OCI-LY1 (cell line): ENCODE data around the gene ORM2.

Experiments
- H2AFZ ChIP-seq: fragments of 200-600 bp; sonication (generic), shearing (Covaris generic); 2 replicates; pipeline ENCODE4 v1.6.0; 2014; ENCODE audit warnings: antibody characterized with exemption, mild to moderate bottlenecking, low read length
- H3F3A ChIP-seq: fragments of 200-600 bp; sonication (generic), shearing (Covaris generic); 2 replicates; pipeline ENCODE4 v1.6.0; 2014; ENCODE audit warnings: mild to moderate bottlenecking, antibody characterized with exemption, low read length, moderate library complexity; ENCODE audit not compliant: insufficient read depth
- H3K27ac ChIP-seq: fragments of 200-600 bp; sonication (generic); 2 replicates; pipeline ENCODE4 v1.5.1; 2014; ENCODE audit warnings: low read length, mixed run types, mild to moderate bottlenecking, low read depth; ENCODE audit not compliant: poor library complexity, severe bottlenecking
- H3K27me3 ChIP-seq: fragments of 200-600 bp; sonication (generic); 2 replicates; pipeline ENCODE4 v1.6.0; 2014; ENCODE audit warnings: antibody characterized with exemption, mild to moderate bottlenecking, low read length, moderate library complexity; ENCODE audit not compliant: insufficient read depth
- H3K36me3 ChIP-seq: fragments of 200-600 bp; sonication (generic); 2 replicates; pipeline ENCODE4 v1.6.1; 2014; ENCODE audit warnings: mild to moderate bottlenecking, antibody characterized with exemption, low read length, moderate library complexity, mixed read lengths; ENCODE audit not compliant: insufficient read depth
- H3K4me1 ChIP-seq: fragments of 200-600 bp; sonication (generic); 2 replicates; pipeline ENCODE4 v1.5.1; 2014; ENCODE audit warnings: mild to moderate bottlenecking, low read length, moderate library complexity; ENCODE audit not compliant: insufficient read depth, severe bottlenecking
- H3K4me2 ChIP-seq: fragments of 200-600 bp; sonication (generic), shearing (Covaris generic); 2 replicates; pipeline ENCODE4 v1.6.1; 2014; ENCODE audit warnings: low read length
- H3K4me3 ChIP-seq: fragments of 200-600 bp; sonication (generic); 2 replicates; pipeline ENCODE4 v1.5.1; 2014; ENCODE audit warnings: low read length, low read depth, mild to moderate bottlenecking, mixed read lengths; ENCODE audit not compliant: poor library complexity, severe bottlenecking
- H3K79me2 ChIP-seq: fragments of 200-600 bp; shearing (Covaris generic); 2 replicates; pipeline ENCODE4 v1.6.1; 2016; ENCODE audit warnings: mixed run types, low read length, mixed read lengths; ENCODE audit not compliant: insufficient read depth
- H3K9ac ChIP-seq: fragments of 200-600 bp; sonication (generic), shearing (Covaris generic); 2 replicates; pipeline ENCODE4 v1.6.1; 2014; ENCODE audit warnings: mild to moderate bottlenecking, low read length, mixed read lengths
- H3K9me2 ChIP-seq: fragments of 200-600 bp; sonication (generic), shearing (Covaris generic); 2 replicates; pipeline ENCODE4 v1.6.1; 2014; ENCODE audit warnings: low read depth, mild to moderate bottlenecking, low read length, mixed read lengths
- H3K9me3 ChIP-seq: fragments of 200-600 bp; shearing (Covaris generic); 2 replicates; pipeline ENCODE4 v1.6.1; 2014; ENCODE audit warnings: low read length, mixed read lengths
- H4K20me1 ChIP-seq: fragments of 200-600 bp; sonication (generic), shearing (Covaris generic); 2 replicates; pipeline ENCODE4 v1.6.0; 2016; ENCODE audit warnings: mild to moderate bottlenecking, low read length; ENCODE audit not compliant: insufficient read depth
- EZH2 ChIP-seq: fragments of 200-600 bp; sonication (generic), shearing (Covaris generic); IDR thresholded peaks from 2 replicates; pipeline ENCODE4 v1.8.0; 2017; ENCODE audit warnings: borderline replicate concordance, mixed run types, mild to moderate bottlenecking, antibody characterized with exemption, low read length, moderate library complexity, mixed read lengths
- TF ChIP-seq, protein P1 (sequence below): fragments of 200-600 bp; sonication (generic), shearing (Covaris generic); IDR thresholded peaks from 2 replicates; pipeline ENCODE4 v1.5.1; 2017; ENCODE audit warnings: mild to moderate bottlenecking, antibody characterized with exemption, low read length, moderate library complexity, mixed read lengths

Gene ORM2

GRCh38 chr9:114309096-114309495 lies 20.6 kb upstream of the ORM2 start:
- H3K27ac ChIP-seq, result no peak overlapping the region
- H2AFZ ChIP-seq, result no peak overlapping the region
- H3K9me3 ChIP-seq, result no peaks in the 10 kb centered on the region
- H3F3A ChIP-seq, result no peaks in the 10 kb centered on the region
- TF ChIP-seq EZH2, result no peak
- TF ChIP-seq, protein P1, sequence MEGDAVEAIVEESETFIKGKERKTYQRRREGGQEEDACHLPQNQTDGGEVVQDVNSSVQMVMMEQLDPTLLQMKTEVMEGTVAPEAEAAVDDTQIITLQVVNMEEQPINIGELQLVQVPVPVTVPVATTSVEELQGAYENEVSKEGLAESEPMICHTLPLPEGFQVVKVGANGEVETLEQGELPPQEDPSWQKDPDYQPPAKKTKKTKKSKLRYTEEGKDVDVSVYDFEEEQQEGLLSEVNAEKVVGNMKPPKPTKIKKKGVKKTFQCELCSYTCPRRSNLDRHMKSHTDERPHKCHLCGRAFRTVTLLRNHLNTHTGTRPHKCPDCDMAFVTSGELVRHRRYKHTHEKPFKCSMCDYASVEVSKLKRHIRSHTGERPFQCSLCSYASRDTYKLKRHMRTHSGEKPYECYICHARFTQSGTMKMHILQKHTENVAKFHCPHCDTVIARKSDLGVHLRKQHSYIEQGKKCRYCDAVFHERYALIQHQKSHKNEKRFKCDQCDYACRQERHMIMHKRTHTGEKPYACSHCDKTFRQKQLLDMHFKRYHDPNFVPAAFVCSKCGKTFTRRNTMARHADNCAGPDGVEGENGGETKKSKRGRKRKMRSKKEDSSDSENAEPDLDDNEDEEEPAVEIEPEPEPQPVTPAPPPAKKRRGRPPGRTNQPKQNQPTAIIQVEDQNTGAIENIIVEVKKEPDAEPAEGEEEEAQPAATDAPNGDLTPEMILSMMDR, result no peak
- H3K4me1 ChIP-seq, result no peaks in the 10 kb centered on the region
- no peaks in the 10 kb centered on the region for H3K79me2 ChIP-seq
- H3K36me3 ChIP-seq, result no peaks in the 10 kb centered on the region
- peaks cover 4% of the 10 kb centered on the region for H3K27me3 ChIP-seq
- no peak overlapping the region for H3K4me2 ChIP-seq
- no peak overlapping the region for H3K9ac ChIP-seq
- H3K4me3 ChIP-seq, result no peak overlapping the region
- H3K9me2 ChIP-seq, result no peaks in the 10 kb centered on the region
- no peaks in the 10 kb centered on the region for H4K20me1 ChIP-seq

- H3K4me1 ChIP-seq, result no peaks in the 10 kb centered on the region
- no peak overlapping the region for H3K4me2 ChIP-seq
- peaks cover 4% of the 10 kb centered on the region for H3K27me3 ChIP-seq
- no peak overlapping the region for H3K27ac ChIP-seq
- TF ChIP-seq, protein P1, result no peak
- no peak for TF ChIP-seq EZH2
- H3K9ac ChIP-seq, result no peak overlapping the region
- H3K4me3 ChIP-seq, result no peak overlapping the region
- H4K20me1 ChIP-seq, result no peaks in the 10 kb centered on the region
- no peaks in the 10 kb centered on the region for H3K9me2 ChIP-seq
- no peaks in the 10 kb centered on the region for H3K36me3 ChIP-seq
- H2AFZ ChIP-seq, result no peak overlapping the region
- H3F3A ChIP-seq, result no peaks in the 10 kb centered on the region
- no peaks in the 10 kb centered on the region for H3K9me3 ChIP-seq
- no peaks in the 10 kb centered on the region for H3K79me2 ChIP-seq
Observed at GRCh38 chr9:114310471-114311450, 18.9 kb upstream of the ORM2 start.

DNA sequence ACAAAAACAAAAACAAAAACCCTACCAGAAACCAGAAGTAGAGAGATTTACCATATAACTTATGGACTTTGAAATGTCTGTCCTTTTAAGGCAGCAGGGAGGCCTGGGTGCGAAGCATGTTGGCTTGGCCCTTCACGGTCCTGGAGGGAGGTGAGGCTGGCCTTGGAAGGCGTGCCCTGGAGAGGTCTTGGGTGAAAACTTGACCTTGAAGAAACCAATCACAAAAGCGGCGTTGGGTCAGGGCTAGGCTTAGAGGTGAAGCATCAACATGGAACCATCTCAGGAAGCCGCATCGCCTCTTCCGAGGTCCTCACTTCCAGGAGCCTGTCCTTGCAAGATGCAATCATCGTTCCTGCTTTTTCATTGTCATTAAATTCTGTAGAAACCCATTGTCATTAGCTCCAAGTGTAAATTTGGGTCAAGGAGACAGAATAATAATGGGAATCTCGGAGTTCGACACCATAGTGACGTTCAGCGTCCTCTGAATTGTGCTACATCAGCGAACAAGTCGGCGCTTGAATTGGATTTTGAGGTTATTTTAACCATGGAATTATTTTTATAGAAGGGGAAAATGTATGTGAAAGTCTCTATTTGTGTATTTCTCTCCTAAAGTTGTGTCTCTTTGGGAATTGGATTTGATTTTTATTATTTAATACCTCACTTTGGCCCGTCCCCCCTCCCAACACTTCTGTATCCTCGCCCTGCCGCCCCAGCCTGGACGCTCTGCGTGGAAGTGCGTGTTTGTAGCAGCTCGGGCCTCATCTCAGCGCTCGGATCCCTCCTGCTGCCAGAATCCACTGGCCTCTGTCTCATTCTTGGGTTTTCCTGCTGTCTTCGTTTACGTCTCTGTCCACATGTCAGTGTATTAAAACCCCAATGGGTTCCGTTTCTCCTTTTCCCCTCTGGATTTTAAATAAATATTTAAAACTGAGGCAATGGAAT lies 17.8 kb upstream of the ORM2 start:
- no peaks in the 10 kb centered on the region for H3K4me1 ChIP-seq
- no peaks in the 10 kb centered on the region for H4K20me1 ChIP-seq
- H3K36me3 ChIP-seq, result no peaks in the 10 kb centered on the region
- no peaks in the 10 kb centered on the region for H3F3A ChIP-seq
- no peak overlapping the region for H3K4me3 ChIP-seq
- H3K9me3 ChIP-seq, result no peaks in the 10 kb centered on the region
- TF ChIP-seq, protein P1, result no peak
- no peak for TF ChIP-seq EZH2
- H3K4me2 ChIP-seq, result no peak overlapping the region
- no peak overlapping the region for H3K9ac ChIP-seq
- peaks cover 4% of the 10 kb centered on the region for H3K27me3 ChIP-seq
- H3K27ac ChIP-seq, result no peak overlapping the region
- no peaks in the 10 kb centered on the region for H3K9me2 ChIP-seq
- H3K79me2 ChIP-seq, result no peaks in the 10 kb centered on the region
- no peak overlapping the region for H2AFZ ChIP-seq
